Measurements from ENCODE around the gene SCG2.

DNA sequence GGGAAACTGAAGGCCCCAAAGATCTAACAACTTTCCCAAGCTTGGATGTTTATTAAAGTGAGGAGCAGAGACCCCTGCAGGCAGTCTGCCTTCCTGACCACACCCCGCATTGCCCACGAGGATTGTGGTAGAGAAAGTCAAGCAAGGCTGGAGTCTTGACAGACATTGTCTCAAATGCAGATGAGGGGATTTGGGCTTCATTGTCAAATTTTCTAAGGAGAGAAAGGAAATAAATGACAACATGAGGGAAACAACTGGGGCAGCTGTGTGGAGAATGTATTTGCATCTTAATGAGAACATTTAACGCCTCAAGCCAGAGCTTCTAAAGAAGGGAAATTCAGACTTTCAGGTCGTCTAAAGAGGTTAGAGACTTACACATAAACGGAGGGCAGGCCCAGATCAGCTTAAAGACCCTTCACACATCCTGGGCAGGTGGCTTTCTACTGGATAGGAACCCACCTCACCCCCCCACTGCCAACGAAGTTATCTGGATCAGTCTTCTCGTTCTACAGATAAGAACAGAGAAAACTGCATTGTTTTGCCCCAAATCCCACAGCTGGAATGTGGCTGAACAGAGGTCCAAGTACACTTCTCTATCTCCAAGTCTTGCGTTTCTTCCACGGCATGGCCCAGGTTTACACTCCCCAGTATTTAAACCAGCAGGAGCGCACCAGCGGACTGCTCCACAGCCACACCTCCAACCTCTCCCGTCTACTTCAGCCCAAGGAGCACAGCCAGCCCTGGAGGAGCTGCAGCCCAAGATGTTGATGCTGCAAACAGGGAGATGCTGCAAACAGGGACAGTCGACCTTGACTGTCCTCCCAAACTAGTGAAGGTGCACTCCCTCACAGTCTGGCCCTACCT is 16.2 kb upstream of the SCG2 start:
- TF ChIP-seq EZH2phosphoT487 (IDR thresholded peaks at IDR 0.05; ENCODE audit: insufficient read depth, low read depth) (no peak), EZH2 (IDR thresholded peaks at IDR 0.05; ENCODE audit: insufficient read depth, poor library complexity, severe bottlenecking) (no peak)

Data from GM23248 (cell line).